Endodermal cell (in vitro differentiated cells): ENCODE data around the gene GPD2. TPM values are rescaled to one million over a fixed set of nuclear protein-coding genes. Genes with fewer than 3 reads are reported as not detected.
A peak's percentile ranks its signal among the peaks of the same experiment; 100 is the strongest.

Source experiments
- DNase-seq: peaks from one replicate; pipeline ENCODE4 v3.0.0-alpha.2; 2017
- H3K27ac ChIP-seq: 2 replicates; pipeline ENCODE4 v1.5.1; 2013; ENCODE audit warnings: mild to moderate bottlenecking, low read depth, low read length, moderate library complexity
- H3K27me3 ChIP-seq: 2 replicates; pipeline ENCODE4 v1.6.1; 2013; ENCODE audit warnings: mild to moderate bottlenecking, low read length, moderate library complexity; ENCODE audit not compliant: insufficient read depth, control insufficient read depth, poor library complexity, severe bottlenecking
- H3K36me3 ChIP-seq: 2 replicates; pipeline ENCODE4 v1.7.0; 2013; ENCODE audit warnings: mild to moderate bottlenecking, low read length, moderate library complexity; ENCODE audit not compliant: control insufficient read depth, insufficient read depth
- H3K4me1 ChIP-seq: one replicate; pipeline ENCODE4 v1.7.0; 2013; ENCODE audit warnings: low read length; ENCODE audit not compliant: control insufficient read depth, insufficient read depth
- H3K4me3 ChIP-seq: 2 replicates; pipeline ENCODE4 v1.5.1; 2013; ENCODE audit warnings: mild to moderate bottlenecking, low read length, moderate library complexity
- H3K9ac ChIP-seq: 2 replicates; pipeline ENCODE4 v1.6.1; 2013; ENCODE audit warnings: mild to moderate bottlenecking, low read length, moderate library complexity; ENCODE audit not compliant: poor library complexity, severe bottlenecking; ENCODE audit errors: extremely low read depth
- H3K9me3 ChIP-seq: 2 replicates; pipeline ENCODE4 v1.6.1; 2013; ENCODE audit warnings: mild to moderate bottlenecking, low read length, moderate library complexity; ENCODE audit not compliant: control insufficient read depth
- H3K27ac Mint-ChIP-seq: 2 replicates; pipeline ENCODE4 v1.8.0; 2020; ENCODE audit warnings: mixed read lengths
- H3K27me3 Mint-ChIP-seq: 2 replicates; pipeline ENCODE4 v1.8.0; 2021; ENCODE audit warnings: mild to moderate bottlenecking, mixed read lengths; ENCODE audit not compliant: insufficient read depth
- H3K36me3 Mint-ChIP-seq: 2 replicates; pipeline ENCODE4 v1.8.0; 2020; ENCODE audit warnings: low read depth, mixed read lengths
- H3K4me1 Mint-ChIP-seq: 2 replicates; pipeline ENCODE4 v1.8.0; 2020; ENCODE audit warnings: mixed read lengths
- H3K4me3 Mint-ChIP-seq: 2 replicates; pipeline ENCODE4 v1.8.0; 2020; ENCODE audit warnings: mild to moderate bottlenecking, moderate library complexity, mixed read lengths
- H3K9me3 Mint-ChIP-seq: 2 replicates; pipeline ENCODE4 v1.8.0; 2020; ENCODE audit warnings: mild to moderate bottlenecking, mixed read lengths
- WGBS, 2 experiments: methylation state at CpG; one replicate each; pipeline versions ENCODE4 v1.1.5 to v1.1.7; 2013; ENCODE audit warnings: missing lambda C conversion rate in 2 of 2, mixed read lengths in 1 of 2; ENCODE audit not compliant: insufficient coverage in 1 of 2, insufficient read length in 1 of 2; 5-methylcytosine and 5-hydroxymethylcytosine counted together
- total RNA-seq, 2 donors: library from RNA; stranded (reverse); fragmentation: NEBNext Ultra II Directional in 1 of 2; extraction: Animal tissue kit (Norgen Biotek cat#: 25700) in 1 of 2; gene quantifications; 2 replicates in 1 of 2; 3 replicates in 1 of 2; pipeline ENCODE4 v1.2.1, GENCODE V29; 2021
- TF ChIP-seq, protein P1 (sequence below): fragments of 200-600 bp; sonication (generic); conservative IDR thresholded peaks from 2 replicates; pipeline ENCODE4 v1.5.0; 2021; ENCODE audit warnings: antibody characterized with exemption, mild to moderate bottlenecking

The GPD2 gene
- total RNA-seq, 2 donors from 2014 or later, result 51.7 to 64.6 TPM

DNA sequence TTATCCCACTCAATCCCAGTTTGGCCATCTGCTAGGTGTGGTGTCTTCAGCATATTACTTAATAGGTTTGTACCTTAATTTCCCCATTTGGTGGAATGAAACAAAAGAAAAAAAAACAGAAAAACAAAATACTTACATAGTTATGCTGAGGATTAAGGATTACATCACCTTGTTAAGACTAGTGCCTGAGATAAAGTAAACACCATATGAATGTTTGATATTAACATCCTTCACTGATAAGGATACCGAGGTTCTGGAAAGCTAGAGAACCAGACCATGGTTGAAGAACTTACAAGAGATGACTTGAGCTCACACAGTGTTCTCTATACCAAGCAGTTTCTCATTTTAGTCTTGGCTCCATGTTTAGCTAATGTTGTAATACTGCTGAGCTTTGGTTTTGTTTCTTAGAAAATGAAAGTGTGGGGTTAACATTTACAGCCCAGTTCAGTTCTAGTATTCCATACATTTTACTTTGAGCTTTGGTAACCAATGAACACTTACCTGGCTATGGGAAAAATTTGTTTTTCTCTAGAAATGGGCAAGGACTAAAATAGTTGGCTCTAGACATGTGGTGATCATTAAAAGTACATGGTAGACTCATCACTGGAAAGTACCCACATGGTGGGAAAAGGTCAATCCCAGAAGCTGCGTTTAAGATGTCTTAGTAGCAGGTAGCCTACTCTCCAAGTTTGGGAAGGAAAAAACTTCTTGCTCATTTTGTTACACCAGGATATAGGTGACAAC lies 5.8 kb upstream of the GPD2 start:
- no peak overlapping the region for H3K4me3 Mint-ChIP-seq
- no peak overlapping the region for H3K4me3 ChIP-seq
- no peaks in the 10 kb centered on the region for H3K36me3 Mint-ChIP-seq
- no peaks in the 10 kb centered on the region for H3K9me3 ChIP-seq
- TF ChIP-seq, protein P1, sequence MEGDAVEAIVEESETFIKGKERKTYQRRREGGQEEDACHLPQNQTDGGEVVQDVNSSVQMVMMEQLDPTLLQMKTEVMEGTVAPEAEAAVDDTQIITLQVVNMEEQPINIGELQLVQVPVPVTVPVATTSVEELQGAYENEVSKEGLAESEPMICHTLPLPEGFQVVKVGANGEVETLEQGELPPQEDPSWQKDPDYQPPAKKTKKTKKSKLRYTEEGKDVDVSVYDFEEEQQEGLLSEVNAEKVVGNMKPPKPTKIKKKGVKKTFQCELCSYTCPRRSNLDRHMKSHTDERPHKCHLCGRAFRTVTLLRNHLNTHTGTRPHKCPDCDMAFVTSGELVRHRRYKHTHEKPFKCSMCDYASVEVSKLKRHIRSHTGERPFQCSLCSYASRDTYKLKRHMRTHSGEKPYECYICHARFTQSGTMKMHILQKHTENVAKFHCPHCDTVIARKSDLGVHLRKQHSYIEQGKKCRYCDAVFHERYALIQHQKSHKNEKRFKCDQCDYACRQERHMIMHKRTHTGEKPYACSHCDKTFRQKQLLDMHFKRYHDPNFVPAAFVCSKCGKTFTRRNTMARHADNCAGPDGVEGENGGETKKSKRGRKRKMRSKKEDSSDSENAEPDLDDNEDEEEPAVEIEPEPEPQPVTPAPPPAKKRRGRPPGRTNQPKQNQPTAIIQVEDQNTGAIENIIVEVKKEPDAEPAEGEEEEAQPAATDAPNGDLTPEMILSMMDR, result no peak
- no peak for DNase-seq
- WGBS, 2 experiments, result 96% methylated on average over 2 of the region's 2 CpGs; no CpG with 5 or more reads in 1 of the 2 experiments
- peak overlapping the region; percentile 81 for H3K27ac Mint-ChIP-seq
- no peaks in the 10 kb centered on the region for H3K27me3 ChIP-seq
- no peaks in the 10 kb centered on the region for H3K27me3 Mint-ChIP-seq
- H3K27ac ChIP-seq, result no peak overlapping the region
- H3K36me3 ChIP-seq, result no peaks in the 10 kb centered on the region
- H3K4me1 Mint-ChIP-seq, result peaks cover 21% of the 10 kb centered on the region
- H3K9me3 Mint-ChIP-seq, result no peaks in the 10 kb centered on the region
- peaks cover 2% of the 10 kb centered on the region for H3K4me1 ChIP-seq
- H3K9ac ChIP-seq, result no peak overlapping the region

- Mint-ChIP-seq H3K9me3 (no peaks in the 10 kb centered on the region), H3K27me3 (no peaks in the 10 kb centered on the region), H3K4me3 (no peak overlapping the region), H3K27ac (peak overlapping the region; percentile 81), H3K36me3 (no peaks in the 10 kb centered on the region), H3K4me1 (peaks cover 21% of the 10 kb centered on the region)
- H3K4me1 ChIP-seq, result peaks cover 5% of the 10 kb centered on the region
- no peaks in the 10 kb centered on the region for H3K9me3 ChIP-seq
- WGBS, 2 experiments, result 80% methylated on average over 1 of the region's 1 CpG; no CpG with 5 or more reads in 1 of the 2 experiments
- H3K4me3 ChIP-seq, result no peak overlapping the region
- TF ChIP-seq, protein P1, result no peak
- H3K9ac ChIP-seq, result no peak overlapping the region
- no peaks in the 10 kb centered on the region for H3K36me3 ChIP-seq
- H3K27me3 ChIP-seq, result no peaks in the 10 kb centered on the region
- DNase-seq, result no peak
- H3K27ac ChIP-seq, result no peak overlapping the region
Measured at GRCh38 chr2:156430980-156431358, 5.2 kb upstream of the GPD2 start.

DNA sequence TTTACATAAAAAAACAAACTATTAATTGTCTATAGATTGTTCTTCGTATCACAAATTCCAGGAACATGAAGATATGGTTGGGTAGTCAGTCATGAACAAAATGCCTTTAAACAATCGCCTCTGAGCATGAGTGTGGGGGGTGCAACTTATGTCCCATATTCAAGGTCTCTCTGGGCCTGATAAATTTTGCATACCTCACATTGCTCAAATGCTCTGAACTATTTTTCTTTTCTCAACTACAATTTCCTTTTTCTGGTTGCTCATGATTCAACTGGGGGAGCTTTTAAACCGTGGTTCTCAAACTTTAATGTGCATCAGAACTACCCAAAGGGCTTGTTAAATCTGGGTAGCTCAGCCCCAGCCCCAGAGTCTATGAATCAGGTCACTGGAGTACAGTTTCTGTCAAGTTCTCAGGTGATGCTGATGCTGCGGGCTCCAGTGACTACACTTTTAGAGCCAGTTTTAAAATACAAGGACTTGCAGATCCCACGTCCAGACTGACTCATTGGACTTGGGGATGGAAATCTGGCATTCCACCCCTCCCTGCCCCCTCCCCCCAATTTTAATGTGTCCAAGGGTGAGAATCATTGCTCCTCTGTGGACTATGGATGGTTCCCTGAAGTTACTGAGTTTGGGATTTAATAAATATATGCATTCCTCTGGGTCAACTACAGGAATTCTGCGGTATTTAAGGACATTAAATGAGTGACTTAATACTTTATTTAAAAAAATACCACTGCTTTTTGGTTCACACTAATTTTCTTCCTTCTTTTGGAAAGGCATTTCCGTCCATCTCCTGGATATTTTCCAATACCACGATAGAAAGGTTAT lies 1.5 kb upstream of the GPD2 start:
- no peak overlapping the region for H3K9ac ChIP-seq
- Mint-ChIP-seq H3K36me3 (no peaks in the 10 kb centered on the region), H3K4me1 (peaks cover 36% of the 10 kb centered on the region), H3K9me3 (no peaks in the 10 kb centered on the region), H3K27me3 (no peaks in the 10 kb centered on the region), H3K4me3 (peak overlapping the region; percentile 75), H3K27ac (peak overlapping the region; percentile 72)
- TF ChIP-seq, protein P1, result no peak
- H3K27ac ChIP-seq, result no peak overlapping the region
- no peaks in the 10 kb centered on the region for H3K27me3 ChIP-seq
- WGBS, 2 experiments, result 86 to 91% methylated on average over 4 to 8 of the region's 8 CpGs
- no peaks in the 10 kb centered on the region for H3K36me3 ChIP-seq
- H3K4me3 ChIP-seq, result peak overlapping the region; percentile 84
- no peaks in the 10 kb centered on the region for H3K9me3 ChIP-seq
- no peak for DNase-seq
- peaks cover 5% of the 10 kb centered on the region for H3K4me1 ChIP-seq
